ENCODE results near the gene ID3.

GRCh38 chr1:23563003-23563402, 3.7 kb upstream of the ID3 start:
- TF ChIP-seq CTCF (IDR thresholded peaks at IDR 0.05) (no peak), POLR2A (IDR thresholded peaks at IDR 0.05) (no peak)
